Activated CD4-positive, alpha-beta T cell treated with anti-CD3 and anti-CD28 coated beads for 36 hours (primary cell): ENCODE results near the gene C3orf52. TPM values are rescaled to one million over a fixed set of nuclear protein-coding genes. Genes with fewer than 3 reads are reported as not detected.

Experiments
- ATAC-seq: fragments of 200-7000 bp; cut with Tn5 transposase; one replicate; pipeline ENCODE4 v1.10.0; 2021; ENCODE audit warnings: mild to moderate bottlenecking, moderate library complexity
- CTCF ChIA-PET: fragments of 350-600 bp; sonication (Branson Sonifier 250); formaldehyde crosslinking; loops from one replicate; lab custom pipeline; 2021; ENCODE audit warnings: antibody characterized with exemption; lab: Charles Lee
- POLR2A ChIA-PET: fragments of 350-600 bp; sonication (Branson Sonifier 250); formaldehyde crosslinking; loops from one replicate; lab custom pipeline; 2021; ENCODE audit warnings: antibody characterized with exemption, inconsistent platforms; lab: Charles Lee
- DNase-seq: peaks from one replicate; pipeline ENCODE4 v3.0.0-alpha.2; 2020
- H3K27ac Mint-ChIP-seq: one replicate; pipeline ENCODE4 v1.8.0; 2021; ENCODE audit warnings: mixed read lengths
- H3K27me3 Mint-ChIP-seq: one replicate; pipeline ENCODE4 v1.8.0; 2021; ENCODE audit warnings: mixed read lengths
- H3K36me3 Mint-ChIP-seq: one replicate; pipeline ENCODE4 v1.8.0; 2021; ENCODE audit warnings: low read depth, mixed read lengths
- H3K4me1 Mint-ChIP-seq: one replicate; pipeline ENCODE4 v1.8.0; 2021; ENCODE audit warnings: mixed read lengths
- H3K4me3 Mint-ChIP-seq: one replicate; pipeline ENCODE4 v1.8.0; 2021; ENCODE audit warnings: mild to moderate bottlenecking, moderate library complexity, mixed read lengths
- H3K9me3 Mint-ChIP-seq: one replicate; pipeline ENCODE4 v1.8.0; 2021; ENCODE audit warnings: low read depth, mixed read lengths
- intact Hi-C, 2 experiments: fragments of 100-400 bp; cut with DNase I in 1 of 2; cut with micrococcal nuclease in 1 of 2; formaldehyde crosslinking; loops; one replicate each; pipeline versions ENCODE4 v1.14.2 to v1.15.1; 2022 to 2024; cut with DNase I, micrococcal nuclease
- total RNA-seq, 2 experiments: library from RNA; stranded (reverse); gene quantifications; one replicate each; pipeline ENCODE4 v1.2.3, GENCODE V29; 2021

Gene C3orf52
- total RNA-seq, 2 experiments from 2014 or later: 8.7 to 9.3 TPM

GRCh38 chr3:112131111-112131510 is 44.9 kb downstream of the C3orf52 start:
- Mint-ChIP-seq H3K27ac (peak overlapping the region; percentile 35), H3K36me3 (peaks cover 9% of the 10 kb centered on the region), H3K4me3 (no peak overlapping the region), H3K27me3 (no peaks in the 10 kb centered on the region), H3K9me3 (no peaks in the 10 kb centered on the region), H3K4me1 (peaks cover 93% of the 10 kb centered on the region)
- DNase-seq (no peak), ATAC-seq (no peak)
- CTCF ChIA-PET: interaction anchor here (1.0 kb wide), 1 partner anchor 163 kb away, joined by 4 read pairs; the partner anchor contains the start of gene SLC9C1
- POLR2A ChIA-PET: no interaction called here
- intact Hi-C loops: loop anchor here in 1 of 2 experiments (10.0 kb wide), 2 partner anchors 844 to 884 kb away; partner anchors contain the start of gene CD200R1

DNA sequence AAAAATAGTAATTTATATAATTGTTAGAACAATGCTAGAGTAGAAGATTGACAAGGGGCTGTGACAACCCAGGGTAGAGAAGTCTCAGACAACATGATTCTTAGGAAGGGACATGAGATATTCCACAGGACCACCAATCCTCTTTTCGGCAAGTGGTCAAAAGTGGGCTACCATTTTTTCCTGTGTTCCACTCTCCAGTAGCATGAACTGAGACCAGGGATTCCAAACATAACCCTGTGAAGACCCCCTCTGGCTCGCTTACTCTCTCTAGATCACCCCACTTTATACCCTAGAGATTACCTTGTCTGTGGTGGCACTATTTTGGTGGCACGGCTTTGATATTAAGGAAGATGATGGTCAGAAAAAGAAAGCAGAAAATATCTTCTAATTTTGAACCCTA is 45.9 kb downstream of the C3orf52 start:
- Mint-ChIP-seq H3K9me3 (no peaks in the 10 kb centered on the region), H3K4me3 (peak overlapping the region; percentile 79), H3K27ac (peak overlapping the region; percentile 74), H3K4me1 (peaks cover 91% of the 10 kb centered on the region), H3K36me3 (peaks cover 7% of the 10 kb centered on the region), H3K27me3 (no peaks in the 10 kb centered on the region)
- ATAC-seq: no peak
- ChIA-PET CTCF (interaction anchor here (1.2 to 1.5 kb wide), 2 partner anchors 20 to 161 kb away, joined by 3 to 6 read pairs; partner anchors contain the start of gene SLC9C1), POLR2A (no interaction called here)
- no peak for DNase-seq
- intact Hi-C loops: loop anchor here in 1 of 2 experiments (10.0 kb wide), 2 partner anchors 843 to 883 kb away; partner anchors contain the start of gene CD200R1

- no peaks in the 10 kb centered on the region for H3K27me3 Mint-ChIP-seq
- H3K36me3 Mint-ChIP-seq: peaks cover 7% of the 10 kb centered on the region
- no peak for ATAC-seq
- ChIA-PET CTCF (interaction anchor here (0.7 to 1.5 kb wide), 5 partner anchors 21 to 399 kb away, joined by 3 to 6 read pairs (median 3); partner anchors contain the start of gene SLC9C1), POLR2A (no interaction called here)
- no peaks in the 10 kb centered on the region for H3K9me3 Mint-ChIP-seq
- H3K4me3 Mint-ChIP-seq: peak overlapping the region; percentile 79
- peaks cover 90% of the 10 kb centered on the region for H3K4me1 Mint-ChIP-seq
- no peak for DNase-seq
- peak overlapping the region; percentile 89 for H3K27ac Mint-ChIP-seq
- intact Hi-C loops: loop anchor here in 1 of 2 experiments (10.0 kb wide), 2 partner anchors 842 to 882 kb away; partner anchors contain the start of gene CD200R1
Measured at GRCh38 chr3:112132554-112132953, 46.4 kb downstream of the C3orf52 start.

DNA sequence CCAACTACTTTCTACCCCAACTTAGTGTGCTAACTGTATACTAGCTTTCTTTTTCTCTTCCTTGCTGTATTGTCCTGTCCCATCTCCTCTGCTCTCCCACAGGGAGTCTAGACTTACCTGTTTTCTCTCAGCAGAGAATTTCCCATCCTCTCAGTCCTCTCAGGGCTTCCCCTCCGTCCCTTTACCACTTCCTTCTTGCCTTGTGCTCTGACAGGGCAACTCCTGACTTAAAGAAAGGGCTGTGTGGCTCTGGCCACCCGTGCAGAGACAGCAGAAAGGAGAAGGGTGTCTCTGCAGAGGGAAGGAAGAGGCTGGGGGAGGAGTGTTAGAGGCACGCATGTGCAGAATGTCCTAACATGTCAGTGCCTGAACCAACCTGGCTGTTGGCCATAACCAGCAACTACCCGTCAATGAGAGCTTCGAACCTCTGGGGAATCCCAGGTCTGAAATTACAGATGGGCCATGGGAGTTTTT is 46.8 kb downstream of the C3orf52 start, which contains the start of gene GCSAM:
Gene GCSAM (minus strand): TSS at position 274 of the 474 bp plus-strand sequence. CDS start 128 bp downstream, at position 146.
- DNase-seq (peak; percentile 82), ATAC-seq (peak; percentile 85)
- ChIA-PET POLR2A (no interaction called here), CTCF (interaction anchor here (0.7 to 1.5 kb wide), 5 partner anchors 21 to 398 kb away, joined by 3 to 6 read pairs (median 3); partner anchors contain the start of gene SLC9C1)
- H3K36me3 Mint-ChIP-seq: peaks cover 7% of the 10 kb centered on the region
- intact Hi-C loops: loop anchor here in 1 of 2 experiments (1.0 to 10.0 kb wide), 3 partner anchors 10 to 882 kb away; partner anchors contain the start of gene CD200R1
- peak within 1 kb of the TSS; percentile 89 for H3K27ac Mint-ChIP-seq
- no peaks in the 10 kb centered on the region for H3K27me3 Mint-ChIP-seq
- H3K9me3 Mint-ChIP-seq: no peaks in the 10 kb centered on the region
- H3K4me1 Mint-ChIP-seq: peaks cover 86% of the 10 kb centered on the region
- peak within 1 kb of the TSS; percentile 79 for H3K4me3 Mint-ChIP-seq

DNA sequence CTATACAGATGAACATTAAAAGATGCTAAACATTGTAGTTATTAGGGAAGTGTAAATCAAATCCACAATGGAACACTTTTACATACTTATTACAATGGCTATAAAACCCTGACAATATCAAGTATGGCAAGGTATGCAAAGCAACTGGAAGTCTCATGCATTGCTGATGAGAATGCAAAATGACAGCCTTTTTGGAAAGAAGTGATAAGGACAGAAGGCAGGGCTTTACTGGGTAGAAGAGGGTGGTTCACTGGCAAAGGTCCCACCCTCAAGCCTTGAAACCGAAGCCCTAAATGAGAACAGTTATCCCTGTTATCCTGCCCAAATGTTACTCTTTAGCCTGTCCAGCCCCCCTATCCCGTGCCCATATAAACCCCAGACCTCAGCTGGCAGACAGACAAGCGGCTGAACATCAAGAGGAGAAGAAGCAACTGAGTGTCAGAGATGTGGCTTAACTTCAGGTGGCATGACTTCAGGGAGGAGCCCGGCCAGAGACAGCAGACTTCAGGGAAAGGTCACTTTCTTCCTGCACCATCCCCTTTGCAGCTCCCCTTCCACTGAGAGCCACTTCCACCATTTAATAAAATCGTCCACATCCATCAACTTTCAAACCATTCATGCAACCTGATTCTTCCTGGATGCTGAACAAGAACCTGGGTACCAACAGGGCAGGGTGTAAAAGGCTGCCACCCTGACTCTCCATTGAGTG is 47.6 kb downstream of the C3orf52 start:
- DNase-seq (no peak), ATAC-seq (no peak)
- Mint-ChIP-seq H3K4me1 (peaks cover 78% of the 10 kb centered on the region), H3K36me3 (peaks cover 7% of the 10 kb centered on the region), H3K9me3 (no peaks in the 10 kb centered on the region), H3K27ac (peak overlapping the region; percentile 89), H3K4me3 (peak overlapping the region; percentile 79), H3K27me3 (no peaks in the 10 kb centered on the region)
- ChIA-PET POLR2A (no interaction called here), CTCF (interaction anchor here (1.5 kb wide), 2 partner anchors 22 to 193 kb away, joined by 4 to 6 read pairs; no protein-coding TSS in a partner anchor)
- intact Hi-C loops: loop anchor here in 1 of 2 experiments (1.0 to 10.0 kb wide), 3 partner anchors 10 to 881 kb away; partner anchors contain the start of gene CD200R1

- ChIA-PET CTCF (interaction anchor here (0.7 kb wide), 1 partner anchor 121 kb away, joined by 4 read pairs; no protein-coding TSS in a partner anchor), POLR2A (no interaction called here)
- Mint-ChIP-seq H3K27me3 (no peaks in the 10 kb centered on the region), H3K9me3 (no peaks in the 10 kb centered on the region), H3K36me3 (peaks cover 7% of the 10 kb centered on the region), H3K4me1 (peaks cover 71% of the 10 kb centered on the region), H3K4me3 (no peak overlapping the region), H3K27ac (peak overlapping the region; percentile 89)
- DNase-seq (no peak), ATAC-seq (peak; percentile 18)
- intact Hi-C loops: loop anchor here (5.0 to 10.0 kb wide), 6 partner anchors 158 to 880 kb away; partner anchors contain the start of genes CD200R1 (in 1 of the 2) and SLC9C1 (in 1 of the 2)
Measured at GRCh38 chr3:112134335-112135124, 48.3 kb downstream of the C3orf52 start.

GRCh38 chr3:112136046-112136445 is 49.9 kb downstream of the C3orf52 start:
- Mint-ChIP-seq H3K36me3 (peaks cover 2% of the 10 kb centered on the region), H3K4me3 (no peak overlapping the region), H3K4me1 (peaks cover 69% of the 10 kb centered on the region), H3K27me3 (no peaks in the 10 kb centered on the region), H3K9me3 (no peaks in the 10 kb centered on the region), H3K27ac (no peak overlapping the region)
- POLR2A ChIA-PET: no interaction called here
- DNase-seq (no peak), ATAC-seq (no peak)
- CTCF ChIA-PET: interaction anchor here (0.7 to 3.9 kb wide), 9 partner anchors 8 to 256 kb away, joined by 3 to 26 read pairs (median 8); partner anchors contain the start of gene SLC9C1
- intact Hi-C loops: loop anchor here (5.0 to 10.0 kb wide), 6 partner anchors 156 to 879 kb away; partner anchors contain the start of genes CD200R1 (in 1 of the 2) and SLC9C1 (in 1 of the 2)

- Mint-ChIP-seq H3K36me3 (no peaks in the 10 kb centered on the region), H3K4me1 (peaks cover 65% of the 10 kb centered on the region), H3K27me3 (no peaks in the 10 kb centered on the region), H3K9me3 (no peaks in the 10 kb centered on the region), H3K4me3 (no peak overlapping the region), H3K27ac (no peak overlapping the region)
- ChIA-PET CTCF (interaction anchor here (0.6 to 3.9 kb wide), 19 partner anchors 8 to 707 kb away, joined by 3 to 26 read pairs (median 4); partner anchors contain the start of genes BTLA and SLC9C1), POLR2A (no interaction called here)
- intact Hi-C loops: loop anchor here (1.0 to 10.0 kb wide), 9 partner anchors 25 to 878 kb away; partner anchors contain the start of genes CD200R1 (in 1 of the 2) and SLC9C1 (in 1 of the 2)
- ATAC-seq (no peak), DNase-seq (peak; percentile 68)
Measured at GRCh38 chr3:112136959-112137693, 50.9 kb downstream of the C3orf52 start.

GRCh38 chr3:112137781-112138180 is 51.6 kb downstream of the C3orf52 start:
- H3K27ac Mint-ChIP-seq: no peak overlapping the region
- ChIA-PET CTCF (interaction anchor here (0.6 to 3.9 kb wide), 18 partner anchors 9 to 707 kb away, joined by 3 to 26 read pairs (median 5); partner anchors contain the start of genes BTLA and SLC9C1), POLR2A (no interaction called here)
- DNase-seq: no peak
- no peaks in the 10 kb centered on the region for H3K9me3 Mint-ChIP-seq
- no peaks in the 10 kb centered on the region for H3K36me3 Mint-ChIP-seq
- ATAC-seq: no peak
- no peaks in the 10 kb centered on the region for H3K27me3 Mint-ChIP-seq
- intact Hi-C loops: loop anchor here (1.0 to 10.0 kb wide), 9 partner anchors 25 to 877 kb away; partner anchors contain the start of genes CD200R1 (in 1 of the 2) and SLC9C1 (in 1 of the 2)
- peaks cover 60% of the 10 kb centered on the region for H3K4me1 Mint-ChIP-seq
- H3K4me3 Mint-ChIP-seq: no peak overlapping the region
